Endodermal cell (in vitro differentiated cells): ENCODE measurements around the gene CCDC106. TPM values are rescaled to one million over a fixed set of nuclear protein-coding genes. Genes with fewer than 3 reads are reported as not detected.

ENCODE experiments used
- DNase-seq: peaks from one replicate; pipeline ENCODE4 v3.0.0-alpha.2; 2017
- H3K27ac ChIP-seq: 2 replicates; pipeline ENCODE4 v1.5.1; 2013; ENCODE audit warnings: mild to moderate bottlenecking, low read depth, low read length, moderate library complexity
- H3K27me3 ChIP-seq: 2 replicates; pipeline ENCODE4 v1.6.1; 2013; ENCODE audit warnings: mild to moderate bottlenecking, low read length, moderate library complexity; ENCODE audit not compliant: insufficient read depth, control insufficient read depth, poor library complexity, severe bottlenecking
- H3K36me3 ChIP-seq: 2 replicates; pipeline ENCODE4 v1.7.0; 2013; ENCODE audit warnings: mild to moderate bottlenecking, low read length, moderate library complexity; ENCODE audit not compliant: control insufficient read depth, insufficient read depth
- H3K4me1 ChIP-seq: one replicate; pipeline ENCODE4 v1.7.0; 2013; ENCODE audit warnings: low read length; ENCODE audit not compliant: control insufficient read depth, insufficient read depth
- H3K4me3 ChIP-seq: 2 replicates; pipeline ENCODE4 v1.5.1; 2013; ENCODE audit warnings: mild to moderate bottlenecking, low read length, moderate library complexity
- H3K9ac ChIP-seq: 2 replicates; pipeline ENCODE4 v1.6.1; 2013; ENCODE audit warnings: mild to moderate bottlenecking, low read length, moderate library complexity; ENCODE audit not compliant: poor library complexity, severe bottlenecking; ENCODE audit errors: extremely low read depth
- H3K9me3 ChIP-seq: 2 replicates; pipeline ENCODE4 v1.6.1; 2013; ENCODE audit warnings: mild to moderate bottlenecking, low read length, moderate library complexity; ENCODE audit not compliant: control insufficient read depth
- H3K27ac Mint-ChIP-seq: 2 replicates; pipeline ENCODE4 v1.8.0; 2020; ENCODE audit warnings: mixed read lengths
- H3K27me3 Mint-ChIP-seq: 2 replicates; pipeline ENCODE4 v1.8.0; 2021; ENCODE audit warnings: mild to moderate bottlenecking, mixed read lengths; ENCODE audit not compliant: insufficient read depth
- H3K36me3 Mint-ChIP-seq: 2 replicates; pipeline ENCODE4 v1.8.0; 2020; ENCODE audit warnings: low read depth, mixed read lengths
- H3K4me1 Mint-ChIP-seq: 2 replicates; pipeline ENCODE4 v1.8.0; 2020; ENCODE audit warnings: mixed read lengths
- H3K4me3 Mint-ChIP-seq: 2 replicates; pipeline ENCODE4 v1.8.0; 2020; ENCODE audit warnings: mild to moderate bottlenecking, moderate library complexity, mixed read lengths
- H3K9me3 Mint-ChIP-seq: 2 replicates; pipeline ENCODE4 v1.8.0; 2020; ENCODE audit warnings: mild to moderate bottlenecking, mixed read lengths
- CTCF ChIP-seq: fragments of 200-600 bp; sonication (generic); conservative IDR thresholded peaks from 2 replicates; pipeline ENCODE4 v1.5.0; 2021; ENCODE audit warnings: antibody characterized with exemption, mild to moderate bottlenecking
- WGBS, 2 experiments: methylation state at CpG; one replicate each; pipeline versions ENCODE4 v1.1.5 to v1.1.7; 2013; ENCODE audit warnings: missing lambda C conversion rate in 2 of 2, mixed read lengths in 1 of 2; ENCODE audit not compliant: insufficient coverage in 1 of 2, insufficient read length in 1 of 2; 5-methylcytosine and 5-hydroxymethylcytosine counted together
- total RNA-seq, 2 donors: library from RNA; stranded (reverse); fragmentation: NEBNext Ultra II Directional in 1 of 2; extraction: Animal tissue kit (Norgen Biotek cat#: 25700) in 1 of 2; gene quantifications; 2 replicates in 1 of 2; 3 replicates in 1 of 2; pipeline ENCODE4 v1.2.1, GENCODE V29; 2021

The CCDC106 gene
- total RNA-seq, 2 donors from 2014 or later: 18.0 to 24.9 TPM

- Mint-ChIP-seq H3K27ac (no peak overlapping the region), H3K4me1 (peaks cover 11% of the 10 kb centered on the region), H3K36me3 (peaks cover 22% of the 10 kb centered on the region), H3K4me3 (peak overlapping the region; percentile 72), H3K9me3 (no peaks in the 10 kb centered on the region), H3K27me3 (peaks cover 2% of the 10 kb centered on the region)
- DNase-seq: no peak
- no peak overlapping the region for H3K27ac ChIP-seq
- peaks cover 22% of the 10 kb centered on the region for H3K36me3 ChIP-seq
- no peaks in the 10 kb centered on the region for H3K27me3 ChIP-seq
- TF ChIP-seq CTCF: no peak
- peaks cover 10% of the 10 kb centered on the region for H3K4me1 ChIP-seq
- no peaks in the 10 kb centered on the region for H3K9me3 ChIP-seq
- H3K9ac ChIP-seq: no peak overlapping the region
- 93 to 96% methylated on average over 12 to 17 of the region's 17 CpGs for WGBS, 2 experiments
- peak overlapping the region; percentile 85 for H3K4me3 ChIP-seq
These were observed 1.5 kb downstream of the CCDC106 start for GRCh38 chr19:55649268-55650125.

- Mint-ChIP-seq H3K36me3 (peaks cover 21% of the 10 kb centered on the region), H3K27ac (no peak overlapping the region), H3K4me3 (no peak overlapping the region), H3K27me3 (peaks cover 2% of the 10 kb centered on the region), H3K9me3 (no peaks in the 10 kb centered on the region), H3K4me1 (peaks cover 11% of the 10 kb centered on the region)
- Histone ChIP-seq H3K4me3 (no peak overlapping the region), H3K27me3 (no peaks in the 10 kb centered on the region), H3K4me1 (peaks cover 6% of the 10 kb centered on the region), H3K27ac (no peak overlapping the region), H3K9ac (no peak overlapping the region), H3K9me3 (no peaks in the 10 kb centered on the region), H3K36me3 (peaks cover 18% of the 10 kb centered on the region)
- no peak for DNase-seq
- WGBS, 2 experiments: 88 to 96% methylated on average over 4 of the region's 4 CpGs
- no peak for TF ChIP-seq CTCF
These were observed 2.1 kb downstream of the CCDC106 start for GRCh38 chr19:55650126-55650557.

- H3K27me3 ChIP-seq: no peaks in the 10 kb centered on the region
- peaks cover 12% of the 10 kb centered on the region for H3K36me3 ChIP-seq
- H3K27ac ChIP-seq: no peak overlapping the region
- Mint-ChIP-seq H3K36me3 (peaks cover 15% of the 10 kb centered on the region), H3K27ac (no peak overlapping the region), H3K4me1 (peaks cover 11% of the 10 kb centered on the region), H3K4me3 (no peak overlapping the region), H3K27me3 (peaks cover 2% of the 10 kb centered on the region), H3K9me3 (no peaks in the 10 kb centered on the region)
- no peak overlapping the region for H3K4me3 ChIP-seq
- H3K9ac ChIP-seq: no peak overlapping the region
- no peak for DNase-seq
- no peak for TF ChIP-seq CTCF
- H3K9me3 ChIP-seq: no peaks in the 10 kb centered on the region
- 91 to 92% methylated on average over 8 to 17 of the region's 17 CpGs for WGBS, 2 experiments
- peaks cover 6% of the 10 kb centered on the region for H3K4me1 ChIP-seq
These were observed 2.7 kb downstream of the CCDC106 start for GRCh38 chr19:55650602-55651230.
